Activated T-helper 1 cell treated with anti-CD3 and anti-CD28 coated beads, Interleukin-2, amount 50 U/mL, for 16 hours (primary cell): ENCODE data around the gene BRF1.
"Not testable (repeated sequence)": the region's sequence is repeated elsewhere in the genome, so short reads cannot be mapped to it uniquely, and the experiment has no call there.

Source experiments
- DNase-seq, 2 donors: peaks; one replicate each; pipeline ENCODE4 v3.0.0-alpha.2; 2020; ENCODE audit warnings: low read depth in 1 of 2, low spot score in 1 of 2

Gene BRF1

DNA sequence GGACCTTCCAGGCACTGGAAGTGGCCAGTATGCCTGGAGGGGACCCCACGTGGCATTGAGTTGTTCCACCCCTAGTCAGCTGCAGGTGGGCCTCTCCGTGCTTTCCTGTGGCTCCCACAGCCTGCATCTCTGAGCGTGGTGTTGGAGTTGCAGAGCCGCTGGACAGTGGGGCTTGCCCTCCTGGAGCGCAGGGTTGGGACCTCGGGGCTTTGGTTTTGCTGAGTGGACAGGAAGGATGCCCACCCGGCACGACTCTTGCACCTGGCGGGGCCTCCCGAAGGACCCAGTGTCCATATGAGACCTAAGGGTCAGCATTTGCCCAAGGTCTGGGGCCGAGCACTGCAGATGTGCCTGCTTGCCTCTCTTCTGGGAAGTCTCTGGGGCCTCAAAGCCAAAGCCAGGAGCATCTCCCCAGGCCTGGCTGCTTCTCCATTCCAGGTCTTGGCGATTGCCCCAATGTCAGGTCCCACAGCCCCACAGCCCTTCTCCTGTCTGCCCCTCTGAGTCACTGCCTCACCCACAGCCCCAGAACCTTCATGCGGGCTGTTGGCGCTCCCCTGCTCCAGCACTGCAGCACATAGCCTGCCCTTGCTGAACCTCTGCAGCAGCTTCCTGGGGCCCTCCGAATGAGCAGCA is 15.3 kb upstream of the BRF1 start:
- no peak for DNase-seq

- DNase-seq: peak; percentile 28 to 39
Measured at GRCh38 chr14:105315211-105315721, 14.5 kb upstream of the BRF1 start.

GRCh38 chr14:105314287-105315200 is 13.7 kb upstream of the BRF1 start, which contains the start of gene PACS2:
Gene PACS2 (plus strand): TSS chr14:105314748. CDS start chr14:105314919, 171 bp downstream.
- peak; percentile 47 to 78 for DNase-seq

DNA sequence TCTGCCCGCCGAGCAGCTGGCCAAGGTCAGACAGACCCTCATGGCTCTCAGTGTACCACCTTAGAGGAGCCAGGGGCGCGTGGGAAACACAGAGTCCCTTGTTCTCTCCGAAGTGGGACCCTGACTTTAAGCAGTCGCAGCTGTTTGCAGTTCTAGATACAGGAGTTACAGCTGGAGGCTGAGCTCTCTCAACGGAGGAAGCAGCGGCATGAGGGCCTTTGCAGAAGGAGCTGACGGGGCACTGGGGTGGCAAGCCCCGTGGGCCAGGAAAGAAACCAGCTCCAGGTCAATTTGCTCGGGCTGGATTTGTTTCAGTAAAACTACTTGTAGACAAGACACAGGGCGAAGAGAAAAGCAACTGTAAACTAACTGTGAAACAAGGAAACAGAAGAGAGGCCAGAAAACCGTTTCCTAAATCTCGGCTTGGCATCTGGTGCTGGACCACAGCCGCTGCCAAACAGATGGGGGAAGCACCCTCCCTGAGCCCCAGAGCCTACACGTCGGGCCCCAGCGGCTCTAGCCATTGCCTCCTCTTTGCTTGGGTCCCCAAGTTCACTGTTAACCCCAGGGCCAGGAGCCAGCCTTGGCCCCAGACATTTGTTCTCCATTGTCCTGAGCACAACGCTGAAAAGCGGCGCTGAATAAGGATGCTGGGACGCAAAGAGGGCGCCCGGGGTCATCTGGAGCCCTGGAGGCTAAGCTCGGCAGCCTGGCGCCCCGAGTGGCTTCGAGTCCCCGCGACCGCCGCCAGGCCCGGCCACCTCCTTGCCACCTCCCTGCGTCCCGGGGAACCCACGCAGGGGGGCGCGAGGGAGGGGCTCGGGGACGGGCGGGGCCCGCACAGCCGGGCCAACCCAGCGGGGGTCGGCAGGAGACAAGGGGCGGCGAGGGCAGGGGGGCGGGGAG is 12.8 kb upstream of the BRF1 start:
- DNase-seq: peak in 1 of 2 donors; percentile 50

DNA sequence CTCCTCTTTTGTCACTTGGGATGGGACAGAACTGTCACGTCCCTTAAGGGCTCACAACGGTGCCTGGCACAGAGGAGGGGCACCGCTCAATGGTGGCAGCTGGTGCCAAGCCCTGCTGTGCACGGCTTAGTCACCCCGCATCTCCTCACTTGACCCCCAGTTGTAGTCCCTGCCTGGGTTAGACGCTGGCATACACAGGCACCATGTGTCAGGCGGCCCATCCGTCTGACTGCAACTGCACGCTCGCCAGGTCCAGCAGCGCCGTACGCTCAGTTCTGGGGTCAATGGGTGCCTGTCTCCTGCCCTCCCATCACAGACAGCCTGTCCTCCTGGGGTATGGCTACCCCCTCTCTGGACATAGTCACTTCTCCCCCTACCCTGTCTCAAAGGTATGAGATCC is 12.2 kb upstream of the BRF1 start:
- no peak for DNase-seq

DNA sequence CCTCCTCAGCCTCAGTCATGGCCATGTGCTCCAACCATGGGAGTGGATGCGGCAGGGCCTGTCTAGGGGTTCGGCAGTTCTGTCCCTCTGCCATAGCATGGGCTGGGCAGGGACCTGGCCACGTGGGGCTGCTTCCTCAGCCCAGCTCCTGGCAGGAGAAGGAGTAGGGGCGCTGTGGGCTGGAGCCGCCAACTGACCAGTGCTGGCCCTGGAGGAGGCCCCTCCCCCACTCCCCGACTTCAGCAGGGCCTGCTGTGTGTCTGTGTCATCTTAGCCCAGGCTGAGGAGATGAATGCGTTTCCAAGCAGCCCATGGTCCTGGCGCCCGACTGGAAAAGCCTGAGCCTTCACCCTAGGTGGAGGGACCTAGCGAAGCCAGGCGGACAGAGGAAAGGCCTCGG is 11.0 kb upstream of the BRF1 start:
- DNase-seq: no peak

GRCh38 chr14:105309371-105309770 is 8.6 kb upstream of the BRF1 start:
- no peak for DNase-seq

- no peak for DNase-seq
Measured at GRCh38 chr14:105307052-105307727, 6.4 kb upstream of the BRF1 start.

DNA sequence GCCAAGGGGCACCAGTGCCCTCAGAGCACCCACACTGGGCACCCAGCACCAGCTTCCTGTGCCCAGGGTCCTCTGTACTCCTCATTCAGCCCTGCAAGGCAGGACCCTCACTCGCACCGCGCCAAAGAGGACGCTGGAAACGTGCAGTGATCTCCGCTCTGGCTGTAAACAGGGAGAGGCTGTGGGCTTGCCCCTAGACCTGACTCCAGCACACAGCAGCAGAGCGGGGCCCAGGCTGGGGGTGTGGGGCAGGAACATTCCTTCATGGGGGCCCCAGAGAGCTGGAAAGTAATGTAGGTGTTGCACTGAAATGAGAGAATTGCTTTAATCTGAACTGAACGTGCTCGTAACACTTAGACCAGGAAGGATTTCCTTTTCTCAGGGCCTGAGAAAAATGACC is 5.0 kb upstream of the BRF1 start:
- DNase-seq: no peak

- no peak for DNase-seq
Measured at GRCh38 chr14:105305345-105305744, 4.5 kb upstream of the BRF1 start.

- no peak for DNase-seq
Measured at GRCh38 chr14:105304565-105304964, 3.8 kb upstream of the BRF1 start.

DNA sequence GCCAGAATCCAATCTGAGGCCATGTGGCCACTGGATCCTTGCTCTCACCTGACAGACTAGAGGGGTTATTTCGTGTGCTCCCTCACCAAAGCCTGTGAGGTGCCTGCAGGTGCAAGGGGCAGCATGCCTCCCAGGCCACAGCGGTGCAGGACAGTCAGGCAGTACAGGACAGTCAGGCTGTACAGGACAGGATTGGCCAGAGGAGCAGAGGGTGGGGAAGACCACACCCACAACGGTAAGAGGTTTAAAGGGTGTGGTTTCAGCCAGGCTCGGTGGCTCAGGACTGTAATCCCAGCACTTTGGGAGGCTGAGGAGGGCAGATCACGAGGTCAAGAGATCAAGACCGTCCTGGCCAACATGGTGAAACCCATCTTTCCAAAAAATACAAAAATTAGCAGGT is 3.1 kb upstream of the BRF1 start:
- no peak for DNase-seq

GRCh38 chr14:105301915-105302249 is 1.1 kb upstream of the BRF1 start:
- DNase-seq: not testable (repeated sequence)

DNA sequence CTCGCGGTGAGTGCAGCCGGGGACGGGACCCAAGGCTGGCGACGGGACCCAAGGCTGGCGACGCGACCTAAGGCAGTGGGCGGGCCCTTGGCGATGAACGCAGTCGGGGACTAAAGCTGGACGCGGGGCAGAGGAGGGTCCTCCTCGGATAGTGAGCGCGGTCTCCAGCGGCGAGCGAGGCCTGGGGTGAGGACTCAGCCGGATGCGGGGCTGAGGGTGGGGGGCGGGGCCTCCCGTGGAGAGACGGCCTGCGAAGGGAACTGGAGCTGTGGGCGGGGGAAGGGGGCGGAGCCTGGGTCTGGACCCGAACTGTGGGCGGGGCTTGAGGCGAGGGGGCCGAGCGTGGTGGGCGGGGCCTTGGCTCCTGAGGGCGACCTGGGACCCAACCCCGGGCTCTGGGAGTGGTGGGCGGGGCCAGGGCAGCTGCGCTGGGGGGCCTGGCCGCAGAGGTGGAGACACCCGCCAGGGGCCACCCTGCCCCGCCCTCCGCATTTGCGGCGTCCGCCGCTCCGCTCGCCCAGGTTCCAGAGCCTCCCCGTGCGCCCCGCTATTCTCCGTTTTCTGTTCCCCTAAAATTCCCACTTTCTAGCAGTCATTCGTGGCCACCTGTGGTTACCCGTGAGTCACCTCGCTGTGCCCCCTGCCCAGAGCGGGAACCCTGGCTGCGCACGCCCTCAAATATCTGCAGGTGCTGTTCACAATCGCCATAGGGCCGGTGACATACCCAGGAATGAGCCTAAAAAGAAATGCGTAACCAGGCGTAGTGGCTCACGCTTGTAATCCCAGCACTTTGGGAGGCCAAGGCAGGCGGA is 508 bp upstream of the BRF1 start:
- peak; percentile 98 for DNase-seq

DNA sequence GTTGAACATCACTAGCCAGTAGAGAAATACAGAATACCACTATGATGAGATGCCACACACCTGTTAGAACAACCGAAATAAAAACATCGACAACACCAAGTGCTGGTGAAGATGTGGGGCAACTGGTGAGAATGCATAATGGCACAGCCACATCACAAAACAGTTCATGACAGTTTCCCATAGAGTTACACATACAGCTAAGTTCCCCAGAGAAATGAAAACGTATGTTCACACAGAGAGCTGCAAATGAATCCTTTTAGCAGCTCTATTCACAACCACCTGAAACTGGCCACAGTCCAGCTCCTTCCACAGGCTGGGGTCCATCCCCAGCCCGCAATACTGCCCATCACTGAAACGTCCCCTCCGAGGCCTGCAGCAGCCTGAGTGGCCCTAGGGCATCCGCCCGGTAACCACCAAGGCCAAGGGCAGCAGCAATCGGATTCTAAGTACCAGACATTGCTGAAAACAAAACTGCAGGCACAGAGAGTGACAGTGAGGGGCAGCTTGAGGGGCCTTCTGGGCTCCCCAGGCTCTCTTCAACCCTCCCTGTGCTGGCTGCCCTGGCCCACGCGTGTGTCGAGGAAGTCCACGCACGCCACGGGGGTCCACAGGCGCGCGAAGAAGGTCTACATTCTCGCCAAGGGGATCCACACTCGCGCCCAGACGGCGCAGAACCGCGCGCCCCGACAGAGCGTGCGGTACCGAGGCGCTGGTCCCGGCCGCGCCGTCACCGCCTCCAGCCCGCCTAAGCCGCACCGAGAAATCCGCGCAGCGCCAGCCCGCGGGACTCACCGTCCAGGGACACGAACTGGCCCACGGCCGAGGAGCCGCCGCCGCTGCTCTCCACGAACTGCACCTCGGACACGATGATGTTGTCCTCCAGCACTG is 903 bp downstream of the BRF1 start:
- DNase-seq: no peak

DNA sequence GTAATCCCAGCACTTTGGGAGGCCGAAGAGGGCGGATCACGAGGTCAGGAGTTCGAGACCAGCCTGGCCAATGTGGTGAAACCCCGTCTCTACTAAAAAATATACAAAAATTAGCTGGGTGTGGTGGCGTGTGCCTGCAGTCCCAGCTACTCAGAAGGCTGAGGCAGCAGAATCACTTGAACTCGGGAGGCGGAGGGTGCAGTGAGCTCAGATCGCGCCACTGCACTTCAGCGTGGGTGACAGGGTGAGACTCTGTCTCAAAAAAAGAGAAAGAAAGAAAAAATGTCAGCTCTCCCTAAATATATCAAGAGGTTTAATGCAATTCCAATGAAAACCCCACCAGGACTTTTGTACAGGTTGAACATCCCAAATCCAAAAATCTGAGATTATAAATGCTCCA is 3.5 kb downstream of the BRF1 start:
- DNase-seq: not testable (repeated sequence)

- DNase-seq: peak in 1 of 2 donors; percentile 19
Measured at GRCh38 chr14:105294142-105294597, 6.6 kb downstream of the BRF1 start.

DNA sequence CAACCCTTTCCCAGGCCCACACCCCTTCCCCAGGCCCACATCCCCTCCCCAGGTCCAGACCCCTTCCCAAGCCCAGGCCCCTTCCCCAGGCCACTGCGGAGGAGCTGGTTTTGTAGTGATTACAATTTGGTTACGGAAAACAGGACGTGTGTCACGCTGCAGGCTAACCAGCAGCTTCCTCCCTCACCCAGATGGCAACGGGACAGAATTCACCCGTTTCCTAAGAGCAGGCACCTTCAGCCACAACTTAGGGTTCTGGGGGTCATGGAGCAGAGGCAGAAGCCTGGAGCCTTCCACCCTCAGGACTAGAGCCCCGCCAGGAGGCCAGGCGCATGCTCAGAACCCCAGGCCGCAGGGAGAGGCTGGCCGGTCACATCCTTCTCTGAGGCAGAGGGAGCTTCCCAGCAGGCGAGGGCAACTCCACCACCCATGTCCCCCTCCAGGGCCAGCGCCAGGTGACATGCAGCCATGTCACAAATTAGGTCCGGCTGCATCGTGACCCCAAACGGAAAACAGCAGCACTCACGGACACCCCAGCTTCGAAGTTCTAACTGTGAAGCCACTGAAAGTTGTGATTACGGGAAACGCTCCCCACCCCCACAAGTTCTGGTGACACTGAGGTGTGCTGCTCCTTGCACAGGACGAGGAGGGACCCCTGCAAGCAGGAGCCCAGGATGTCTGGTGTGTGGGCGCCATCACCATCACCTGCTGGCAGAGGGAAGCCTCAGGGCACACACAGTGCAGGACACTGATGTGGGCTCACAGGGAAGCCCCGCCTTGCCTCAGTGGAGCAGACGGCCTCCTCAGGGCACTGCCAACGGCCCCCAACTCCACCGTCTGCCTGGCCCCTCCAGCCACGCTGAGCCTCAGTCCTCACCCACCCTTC is 7.7 kb downstream of the BRF1 start:
- DNase-seq: no peak
